Caco-2 (cell line): ENCODE results near the gene KMT2C. TPM values are rescaled to one million over a fixed set of nuclear protein-coding genes. Genes with fewer than 3 reads are reported as not detected.

Source experiments
- BruUV-seq: library from RNA; stranded (reverse); fragments of 400-500 nt; replicated peaks from 2 replicates; lab custom pipeline; 2021; lab: Mats Ljungman, UMichigan
- CTCF ChIA-PET: fragments of 300-600 bp; sonication (Branson Sonifier 250); formaldehyde crosslinking; loops from one replicate; lab custom pipeline; 2022; ENCODE audit warnings: antibody characterized with exemption; lab: Charles Lee
- POLR2A ChIA-PET: fragments of 300-600 bp; sonication (Branson Sonifier 250); formaldehyde crosslinking; loops from one replicate; lab custom pipeline; 2022; ENCODE audit warnings: antibody characterized with exemption; lab: Charles Lee
- DNase-seq, 2 experiments: peaks; one replicate each; pipeline versions ENCODE4 v3.0.0 to v3.0.0-alpha.2; 2020 to 2022
- H3K27me3 ChIP-seq: replicated peaks from 2 replicates; pipeline ENCODE4 v1.6.0; 2011; ENCODE audit warnings: low read length; ENCODE audit not compliant: control insufficient read depth, insufficient read depth
- H3K36me3 ChIP-seq: 2 replicates; pipeline ENCODE4 v1.5.1; 2011; ENCODE audit warnings: low read length; ENCODE audit not compliant: control insufficient read depth, insufficient read depth
- H3K4me1 ChIP-seq: fragments of 250-450 bp; sonication (Bioruptor Pico); 2 replicates; pipeline ENCODE4 v1.5.1; 2020; ENCODE audit warnings: mild to moderate bottlenecking
- H3K4me3 ChIP-seq: 2 replicates; pipeline ENCODE4 v1.5.1; 2011; ENCODE audit warnings: low read depth, mild to moderate bottlenecking, control low read depth, low read length
- H3K9me3 ChIP-seq: fragments of 250-450 bp; sonication (Bioruptor Pico); 2 replicates; pipeline ENCODE4 v1.5.1; 2020; ENCODE audit warnings: mild to moderate bottlenecking, moderate library complexity
- H3K27ac Mint-ChIP-seq: one replicate; pipeline ENCODE4 v1.8.0; 2022; ENCODE audit warnings: mixed read lengths; ENCODE audit not compliant: unreplicated experiment
- H3K27me3 Mint-ChIP-seq: one replicate; pipeline ENCODE4 v1.8.0; 2022; ENCODE audit warnings: mixed read lengths; ENCODE audit not compliant: insufficient read depth, unreplicated experiment
- H3K36me3 Mint-ChIP-seq: one replicate; pipeline ENCODE4 v1.8.0; 2022; ENCODE audit warnings: mild to moderate bottlenecking, mixed read lengths; ENCODE audit not compliant: insufficient read depth, unreplicated experiment
- H3K4me1 Mint-ChIP-seq: one replicate; pipeline ENCODE4 v1.8.0; 2022; ENCODE audit warnings: low read depth, mixed read lengths; ENCODE audit not compliant: unreplicated experiment
- H3K4me3 Mint-ChIP-seq: one replicate; pipeline ENCODE4 v1.8.0; 2022; ENCODE audit warnings: mild to moderate bottlenecking, moderate library complexity, mixed read lengths; ENCODE audit not compliant: unreplicated experiment
- H3K9me3 Mint-ChIP-seq: one replicate; pipeline ENCODE4 v1.8.0; 2022; ENCODE audit warnings: mixed read lengths; ENCODE audit not compliant: unreplicated experiment
- intact Hi-C: fragments of 100-400 bp; cut with micrococcal nuclease; formaldehyde crosslinking; loops from one replicate; pipeline ENCODE4 v1.10.0; 2022; ENCODE audit not compliant: unreplicated experiment
- total RNA-seq: library from RNA; stranded (reverse); gene quantifications from 2 replicates; pipeline ENCODE4 v1.2.3, GENCODE V29; 2022
- TF ChIP-seq, protein P1 (sequence below), 2 experiments: fragments of 200-600 bp in 1 of 2; IDR thresholded peaks; 1 replicate in 1 of 2; 2 replicates in 1 of 2; pipeline versions ENCODE4 v1.5.1 to v1.8.0; 2011 to 2022; ENCODE audit warnings: antibody characterized with exemption in 1 of 2, control low read depth in 1 of 2, inconsistent platforms in 1 of 2, low read depth in 1 of 2, low read length in 1 of 2, mild to moderate bottlenecking in 1 of 2, moderate library complexity in 1 of 2; ENCODE audit not compliant: insufficient read depth in 1 of 2, severe bottlenecking in 1 of 2, unreplicated experiment in 1 of 2

The KMT2C gene
- total RNA-seq, 1 experiment from 2014 or later = 59.5 TPM

- no peak overlapping the region for H3K4me3 ChIP-seq
- TF ChIP-seq, protein P1, sequence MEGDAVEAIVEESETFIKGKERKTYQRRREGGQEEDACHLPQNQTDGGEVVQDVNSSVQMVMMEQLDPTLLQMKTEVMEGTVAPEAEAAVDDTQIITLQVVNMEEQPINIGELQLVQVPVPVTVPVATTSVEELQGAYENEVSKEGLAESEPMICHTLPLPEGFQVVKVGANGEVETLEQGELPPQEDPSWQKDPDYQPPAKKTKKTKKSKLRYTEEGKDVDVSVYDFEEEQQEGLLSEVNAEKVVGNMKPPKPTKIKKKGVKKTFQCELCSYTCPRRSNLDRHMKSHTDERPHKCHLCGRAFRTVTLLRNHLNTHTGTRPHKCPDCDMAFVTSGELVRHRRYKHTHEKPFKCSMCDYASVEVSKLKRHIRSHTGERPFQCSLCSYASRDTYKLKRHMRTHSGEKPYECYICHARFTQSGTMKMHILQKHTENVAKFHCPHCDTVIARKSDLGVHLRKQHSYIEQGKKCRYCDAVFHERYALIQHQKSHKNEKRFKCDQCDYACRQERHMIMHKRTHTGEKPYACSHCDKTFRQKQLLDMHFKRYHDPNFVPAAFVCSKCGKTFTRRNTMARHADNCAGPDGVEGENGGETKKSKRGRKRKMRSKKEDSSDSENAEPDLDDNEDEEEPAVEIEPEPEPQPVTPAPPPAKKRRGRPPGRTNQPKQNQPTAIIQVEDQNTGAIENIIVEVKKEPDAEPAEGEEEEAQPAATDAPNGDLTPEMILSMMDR (IDR thresholded peaks at IDR 0.05; ENCODE audit: insufficient read depth in 1 of 2, low read depth in 1 of 2, low read length in 1 of 2, severe bottlenecking in 1 of 2, unreplicated experiment in 1 of 2) = no peak
- H3K36me3 ChIP-seq = no peaks in the 10 kb centered on the region
- H3K36me3 Mint-ChIP-seq = peaks cover 17% of the 10 kb centered on the region
- H3K4me3 Mint-ChIP-seq = no peak overlapping the region
- intact Hi-C loops = loop anchor here (1.0 to 10.0 kb wide), 4 partner anchors 50 to 481 kb away; no protein-coding TSS in a partner anchor
- no peaks in the 10 kb centered on the region for H3K27me3 Mint-ChIP-seq
- CTCF ChIA-PET = interaction anchor here (0.5 to 1.1 kb wide), 6 partner anchors 50 to 153 kb away, joined by 3 to 5 read pairs (median 4); no protein-coding TSS in a partner anchor
- no peaks in the 10 kb centered on the region for H3K9me3 Mint-ChIP-seq
- H3K27ac Mint-ChIP-seq = no peak overlapping the region
- no TSS peak for BruUV-seq
- no peaks in the 10 kb centered on the region for H3K27me3 ChIP-seq
- POLR2A ChIA-PET = interaction anchor here (0.6 kb wide), 1 partner anchor 122 kb away, joined by 3 read pairs; no protein-coding TSS in a partner anchor
- H3K9me3 ChIP-seq = no peaks in the 10 kb centered on the region
- H3K4me1 Mint-ChIP-seq = peaks cover 5% of the 10 kb centered on the region
- H3K4me1 ChIP-seq = no peaks in the 10 kb centered on the region
- no peak for DNase-seq
Observed at GRCh38 chr7:152341914-152342236, 93.9 kb downstream of the KMT2C start.

DNA sequence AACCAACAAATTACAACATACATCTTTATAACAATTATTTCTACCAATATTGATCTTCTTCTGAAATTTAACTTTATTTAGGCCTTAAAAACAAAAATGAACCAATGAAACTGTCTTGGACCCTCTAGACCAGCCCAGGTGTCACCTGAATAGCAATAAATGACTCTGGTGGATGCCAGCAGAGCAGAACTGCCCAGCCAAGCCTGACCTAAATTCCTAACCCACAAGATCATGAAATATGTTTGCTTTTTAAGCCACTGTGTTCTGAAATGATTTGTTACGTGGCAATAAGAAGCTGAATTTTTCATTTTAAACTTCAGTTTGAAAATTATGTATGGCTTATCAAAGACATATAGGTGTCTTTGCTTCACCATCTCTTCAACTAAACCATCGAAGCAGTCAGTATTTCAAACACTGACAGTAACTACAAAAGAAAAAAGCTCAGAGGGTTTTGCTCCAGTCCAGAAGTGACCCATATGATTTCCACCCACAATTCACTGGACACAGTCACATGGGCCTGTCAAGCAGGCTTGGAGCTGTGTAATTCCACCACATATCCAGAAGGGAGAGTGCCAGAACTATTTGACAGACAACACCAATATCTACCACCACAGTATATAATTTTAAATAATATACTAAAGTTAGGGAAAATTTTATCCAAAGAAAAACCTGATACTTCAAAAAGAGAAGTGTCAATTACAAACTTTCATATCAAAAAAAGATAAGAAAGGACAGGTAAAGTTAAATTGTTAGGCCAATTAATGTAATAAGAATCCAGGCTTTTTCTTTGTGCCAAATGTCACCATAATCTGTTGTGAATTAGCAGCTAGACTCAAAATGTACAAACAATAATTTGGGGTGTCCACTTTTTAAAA is 94.5 kb downstream of the KMT2C start:
- H3K4me3 Mint-ChIP-seq = no peak overlapping the region
- H3K9me3 Mint-ChIP-seq = no peaks in the 10 kb centered on the region
- H3K36me3 ChIP-seq = no peaks in the 10 kb centered on the region
- ChIA-PET POLR2A (interaction anchor here (0.6 kb wide), 1 partner anchor 123 kb away, joined by 3 read pairs; no protein-coding TSS in a partner anchor), CTCF (interaction anchor here (0.5 to 1.1 kb wide), 7 partner anchors 50 to 277 kb away, joined by 3 to 5 read pairs (median 3); no protein-coding TSS in a partner anchor)
- H3K4me1 Mint-ChIP-seq = peaks cover 5% of the 10 kb centered on the region
- TF ChIP-seq, protein P1 (IDR thresholded peaks at IDR 0.05; ENCODE audit: insufficient read depth in 1 of 2, low read depth in 1 of 2, low read length in 1 of 2, severe bottlenecking in 1 of 2, unreplicated experiment in 1 of 2) = peak; percentile 60 to 62
- no peaks in the 10 kb centered on the region for H3K27me3 Mint-ChIP-seq
- no peak overlapping the region for H3K27ac Mint-ChIP-seq
- DNase-seq = peak in 1 of 2 experiments; percentile 60
- no peaks in the 10 kb centered on the region for H3K27me3 ChIP-seq
- H3K4me3 ChIP-seq = no peak overlapping the region
- intact Hi-C loops = loop anchor here (1.0 to 10.0 kb wide), 4 partner anchors 51 to 482 kb away; no protein-coding TSS in a partner anchor
- no peaks in the 10 kb centered on the region for H3K4me1 ChIP-seq
- no TSS peak for BruUV-seq
- no peaks in the 10 kb centered on the region for H3K9me3 ChIP-seq
- H3K36me3 Mint-ChIP-seq = peaks cover 17% of the 10 kb centered on the region

- intact Hi-C loops = loop anchor here (5.0 to 10.0 kb wide), 2 partner anchors 52 to 125 kb away; no protein-coding TSS in a partner anchor
Observed at GRCh38 chr7:152340161-152340560, 95.6 kb downstream of the KMT2C start.

More at GRCh38 chr7:152340161-152340560, 95.6 kb downstream of the KMT2C start:
- CTCF ChIA-PET = no interaction called here
- DNase-seq = no peak
- Mint-ChIP-seq H3K9me3 (no peaks in the 10 kb centered on the region), H3K27ac (no peak overlapping the region), H3K27me3 (no peaks in the 10 kb centered on the region), H3K4me1 (peaks cover 5% of the 10 kb centered on the region), H3K4me3 (no peak overlapping the region), H3K36me3 (peaks cover 16% of the 10 kb centered on the region)
- Histone ChIP-seq H3K27me3 (no peaks in the 10 kb centered on the region), H3K36me3 (no peaks in the 10 kb centered on the region), H3K9me3 (no peaks in the 10 kb centered on the region), H3K4me3 (no peak overlapping the region), H3K4me1 (no peaks in the 10 kb centered on the region)
- POLR2A ChIA-PET = no interaction called here
- no TSS peak for BruUV-seq
- TF ChIP-seq, protein P1 (IDR thresholded peaks at IDR 0.05; ENCODE audit: insufficient read depth in 1 of 2, low read depth in 1 of 2, low read length in 1 of 2, severe bottlenecking in 1 of 2, unreplicated experiment in 1 of 2) = no peak
